Activated T-helper 17 cell treated with anti-CD3 and anti-CD28 coated beads, Interleukin-2, amount 50 U/mL, for 72 hours (primary cell): ENCODE results near the gene SLC14A1. TPM values are rescaled to one million over a fixed set of nuclear protein-coding genes. Genes with fewer than 3 reads are reported as not detected.
A peak's percentile ranks its signal among the peaks of the same experiment; 100 is the strongest.

ENCODE experiments used
- ATAC-seq: fragments of 150-1000 bp; cut with Tn5 transposase; replicated peaks from 2 replicates; pipeline ENCODE4 v1.10.0; 2021; ENCODE audit warnings: mild to moderate bottlenecking, moderate library complexity
- H3K27ac Mint-ChIP-seq: one replicate; pipeline ENCODE4 v1.8.0; 2022; ENCODE audit warnings: mixed read lengths
- H3K27me3 Mint-ChIP-seq: one replicate; pipeline ENCODE4 v1.8.0; 2022; ENCODE audit warnings: mixed read lengths
- H3K36me3 Mint-ChIP-seq: one replicate; pipeline ENCODE4 v1.8.0; 2022; ENCODE audit warnings: low read depth, mild to moderate bottlenecking, mixed read lengths
- H3K4me1 Mint-ChIP-seq: one replicate; pipeline ENCODE4 v1.8.0; 2022; ENCODE audit warnings: mixed read lengths
- H3K4me3 Mint-ChIP-seq: one replicate; pipeline ENCODE4 v1.8.0; 2022; ENCODE audit warnings: mild to moderate bottlenecking, mixed read lengths
- H3K9me3 Mint-ChIP-seq: one replicate; pipeline ENCODE4 v1.8.0; 2022; ENCODE audit warnings: mixed read lengths
- total RNA-seq, 2 donors: library from RNA; stranded (reverse); gene quantifications; one replicate each; pipeline ENCODE4 v1.2.3, GENCODE V29; 2022

SLC14A1 gene
- total RNA-seq, 2 donors from 2014 or later, result 0.17 to 1.1 TPM

- Mint-ChIP-seq H3K27ac (no peak overlapping the region), H3K27me3 (peaks cover 7% of the 10 kb centered on the region), H3K36me3 (no peaks in the 10 kb centered on the region), H3K4me1 (no peaks in the 10 kb centered on the region), H3K9me3 (no peaks in the 10 kb centered on the region), H3K4me3 (peak overlapping the region; percentile 23)
- ATAC-seq, result peak; percentile 61
Observed at GRCh38 chr18:45785134-45785533, 61.2 kb downstream of the SLC14A1 start.

- Mint-ChIP-seq H3K27ac (no peak overlapping the region), H3K27me3 (peaks cover 4% of the 10 kb centered on the region), H3K9me3 (no peaks in the 10 kb centered on the region), H3K4me3 (no peak overlapping the region), H3K4me1 (no peaks in the 10 kb centered on the region), H3K36me3 (no peaks in the 10 kb centered on the region)
- no peak for ATAC-seq
Observed at GRCh38 chr18:45786941-45787340, 63.0 kb downstream of the SLC14A1 start.

- no peaks in the 10 kb centered on the region for H3K4me1 Mint-ChIP-seq
- H3K9me3 Mint-ChIP-seq, result no peaks in the 10 kb centered on the region
- no peaks in the 10 kb centered on the region for H3K36me3 Mint-ChIP-seq
- peaks cover 4% of the 10 kb centered on the region for H3K27me3 Mint-ChIP-seq
- no peak overlapping the region for H3K27ac Mint-ChIP-seq
- ATAC-seq, result no peak
- H3K4me3 Mint-ChIP-seq, result no peak overlapping the region
Observed at GRCh38 chr18:45787346-45787745, 63.4 kb downstream of the SLC14A1 start.

GRCh38 chr18:45788861-45789260 is 64.9 kb downstream of the SLC14A1 start:
- Mint-ChIP-seq H3K9me3 (no peaks in the 10 kb centered on the region), H3K36me3 (no peaks in the 10 kb centered on the region), H3K27me3 (no peaks in the 10 kb centered on the region), H3K4me3 (no peak overlapping the region), H3K27ac (no peak overlapping the region), H3K4me1 (no peaks in the 10 kb centered on the region)
- no peak for ATAC-seq

GRCh38 chr18:45792506-45793263 is 68.7 kb downstream of the SLC14A1 start:
- no peak for ATAC-seq
- H3K4me3 Mint-ChIP-seq, result no peak overlapping the region
- no peaks in the 10 kb centered on the region for H3K4me1 Mint-ChIP-seq
- no peaks in the 10 kb centered on the region for H3K9me3 Mint-ChIP-seq
- no peak overlapping the region for H3K27ac Mint-ChIP-seq
- H3K36me3 Mint-ChIP-seq, result no peaks in the 10 kb centered on the region
- H3K27me3 Mint-ChIP-seq, result no peaks in the 10 kb centered on the region

- no peak overlapping the region for H3K27ac Mint-ChIP-seq
- no peaks in the 10 kb centered on the region for H3K4me1 Mint-ChIP-seq
- H3K36me3 Mint-ChIP-seq, result no peaks in the 10 kb centered on the region
- H3K27me3 Mint-ChIP-seq, result no peaks in the 10 kb centered on the region
- no peak overlapping the region for H3K4me3 Mint-ChIP-seq
- peak; percentile 60 for ATAC-seq
- no peaks in the 10 kb centered on the region for H3K9me3 Mint-ChIP-seq
Observed at GRCh38 chr18:45793264-45793965, 69.4 kb downstream of the SLC14A1 start.

- no peak overlapping the region for H3K27ac Mint-ChIP-seq
- no peak overlapping the region for H3K4me3 Mint-ChIP-seq
- peaks cover 4% of the 10 kb centered on the region for H3K9me3 Mint-ChIP-seq
Observed at GRCh38 chr18:45801416-45802004, 77.5 kb downstream of the SLC14A1 start.

More at GRCh38 chr18:45801416-45802004, 77.5 kb downstream of the SLC14A1 start:
- peaks cover 3% of the 10 kb centered on the region for H3K27me3 Mint-ChIP-seq
- peaks cover 11% of the 10 kb centered on the region for H3K4me1 Mint-ChIP-seq
- H3K36me3 Mint-ChIP-seq, result peaks cover 4% of the 10 kb centered on the region
- ATAC-seq, result no peak

Other genes with a start within 250 kb of the SLC14A1 start
- gene SLC14A2, start 108.7 kb upstream of the SLC14A1 start, total RNA-seq, result under 1 TPM; 0.09 to 0.11 TPM
- not detected for gene SIGLEC15, start 101.5 kb downstream of the SLC14A1 start, total RNA-seq
- gene EPG5, start 243.1 kb downstream of the SLC14A1 start, total RNA-seq, result 10 to 100 TPM; 22.9 to 24.0 TPM